Activated naive CD8-positive, alpha-beta T cell treated with anti-CD3 and anti-CD28 coated beads, Interleukin-2, amount 50 U/mL, for 16 hours (primary cell): Measurements from ENCODE around the gene GINS2.

Experiments used
- DNase-seq: peaks from one replicate; pipeline ENCODE4 v3.0.0-alpha.2; 2020; ENCODE audit warnings: low read depth, low spot score

GINS2 gene

GRCh38 chr16:85689950-85690320 lies 1.2 kb upstream of the GINS2 start:
- no peak for DNase-seq

GRCh38 chr16:85689285-85689949 lies 663 bp upstream of the GINS2 start:
- no peak for DNase-seq

- DNase-seq = no peak
Observed at GRCh38 chr16:85687651-85688471, 893 bp downstream of the GINS2 start.

GRCh38 chr16:85686912-85687591 lies 1.7 kb downstream of the GINS2 start:
- no peak for DNase-seq

- no peak for DNase-seq
Observed at GRCh38 chr16:85685251-85685650, 3.5 kb downstream of the GINS2 start.

- DNase-seq = no peak
Observed at GRCh38 chr16:85683363-85683762, 5.4 kb downstream of the GINS2 start.

- no peak for DNase-seq
Observed at GRCh38 chr16:85682516-85682915, 6.2 kb downstream of the GINS2 start.

- DNase-seq = no peak
Observed at GRCh38 chr16:85681255-85681654, 7.5 kb downstream of the GINS2 start.

- no peak for DNase-seq
Observed at GRCh38 chr16:85680352-85680944, 8.3 kb downstream of the GINS2 start.

- DNase-seq = no peak
Observed at GRCh38 chr16:85679870-85680269, 8.9 kb downstream of the GINS2 start.

GRCh38 chr16:85678821-85679220 lies 9.9 kb downstream of the GINS2 start:
- no peak for DNase-seq

- DNase-seq = no peak
Observed at GRCh38 chr16:85678016-85678415, 10.7 kb downstream of the GINS2 start.

- no peak for DNase-seq
Observed at GRCh38 chr16:85677383-85677967, 11.3 kb downstream of the GINS2 start.

GRCh38 chr16:85676466-85676865 lies 12.3 kb downstream of the GINS2 start:
- DNase-seq = no peak

GRCh38 chr16:85675251-85675874 lies 13.4 kb downstream of the GINS2 start:
- no peak for DNase-seq

- no peak for DNase-seq
Observed at GRCh38 chr16:85674828-85675227, 13.9 kb downstream of the GINS2 start.

GRCh38 chr16:85674418-85674755 lies 14.4 kb downstream of the GINS2 start:
- no peak for DNase-seq

GRCh38 chr16:85673529-85674417 lies 15.0 kb downstream of the GINS2 start:
- DNase-seq = no peak

GRCh38 chr16:85670840-85671239 lies 17.9 kb downstream of the GINS2 start:
- no peak for DNase-seq

GRCh38 chr16:85668676-85669424 lies 19.9 kb downstream of the GINS2 start:
- no peak for DNase-seq
